CD4-positive, alpha-beta T cell treated with Interleukin-17A for 1 hour (primary cell): ENCODE results near the gene DLEC1.
A peak's percentile ranks its signal among the peaks of the same experiment; 100 is the strongest.

Experiments used
- DNase-seq: peaks from one replicate; pipeline ENCODE4 v3.0.0-alpha.2; 2020

DLEC1 gene

GRCh38 chr3:38002940-38003339 is 36.1 kb upstream of the DLEC1 start:
- no peak for DNase-seq

GRCh38 chr3:38003371-38003816 is 35.6 kb upstream of the DLEC1 start:
- peak; percentile 69 for DNase-seq

GRCh38 chr3:38003817-38004414 is 35.1 kb upstream of the DLEC1 start:
- no peak for DNase-seq

- DNase-seq, result peak; percentile 67
These were observed 34.5 kb upstream of the DLEC1 start for GRCh38 chr3:38004415-38005075.

GRCh38 chr3:38005076-38006020 is 33.7 kb upstream of the DLEC1 start:
- DNase-seq, result no peak

- no peak for DNase-seq
These were observed 33.0 kb upstream of the DLEC1 start for GRCh38 chr3:38006031-38006430.

- no peak for DNase-seq
These were observed 32.5 kb upstream of the DLEC1 start for GRCh38 chr3:38006445-38006995.

GRCh38 chr3:38007754-38008090 is 31.3 kb upstream of the DLEC1 start:
- DNase-seq, result no peak

GRCh38 chr3:38008191-38008701 is 30.8 kb upstream of the DLEC1 start:
- no peak for DNase-seq

GRCh38 chr3:38008971-38009580 is 29.9 kb upstream of the DLEC1 start:
- no peak for DNase-seq

GRCh38 chr3:38009807-38010591 is 29.0 kb upstream of the DLEC1 start:
- no peak for DNase-seq

GRCh38 chr3:38011111-38011510 is 27.9 kb upstream of the DLEC1 start:
- no peak for DNase-seq

GRCh38 chr3:38015485-38015884 is 23.5 kb upstream of the DLEC1 start:
- no peak for DNase-seq

- no peak for DNase-seq
These were observed 23.0 kb upstream of the DLEC1 start for GRCh38 chr3:38015984-38016383.

GRCh38 chr3:38016410-38016809 is 22.6 kb upstream of the DLEC1 start:
- no peak for DNase-seq

- no peak for DNase-seq
These were observed 22.1 kb upstream of the DLEC1 start for GRCh38 chr3:38016847-38017444.

GRCh38 chr3:38017445-38018295 is 21.3 kb upstream of the DLEC1 start:
- no peak for DNase-seq

GRCh38 chr3:38018296-38019266 is 20.4 kb upstream of the DLEC1 start:
- DNase-seq, result no peak

GRCh38 chr3:38019658-38020341 is 19.2 kb upstream of the DLEC1 start:
- no peak for DNase-seq
